GM18505 (cell line): ENCODE measurements around the gene IRF6.

Source experiments
- ATAC-seq: cut with Tn5 transposase; IDR thresholded peaks from one replicate; pipeline ENCODE4 v1.9.1; 2021; ENCODE audit not compliant: unreplicated experiment
- POLR2A ChIP-seq: IDR thresholded peaks from 4 replicates; pipeline ENCODE4 v1.6.1; 2011; ENCODE audit warnings: borderline replicate concordance; ENCODE audit not compliant: insufficient read depth, insufficient read length; ENCODE audit errors: extremely low read depth

The IRF6 gene

GRCh38 chr1:209770636-209771415 lies 35.1 kb downstream of the IRF6 start:
- TF ChIP-seq POLR2A: no peak
- ATAC-seq: no peak

GRCh38 chr1:209769971-209770370 lies 36.0 kb downstream of the IRF6 start:
- no peak for ATAC-seq
- TF ChIP-seq POLR2A: no peak

- TF ChIP-seq POLR2A: no peak
- peak; percentile 74 for ATAC-seq
These were observed 36.6 kb downstream of the IRF6 start for GRCh38 chr1:209769171-209769904.

GRCh38 chr1:209768354-209768774 lies 37.6 kb downstream of the IRF6 start:
- peak; percentile 79 for ATAC-seq
- TF ChIP-seq POLR2A: peak; percentile 90

- no peak for TF ChIP-seq POLR2A
- ATAC-seq: no peak
These were observed 38.2 kb downstream of the IRF6 start for GRCh38 chr1:209767706-209768105.

GRCh38 chr1:209767096-209767495 lies 38.8 kb downstream of the IRF6 start:
- no peak for TF ChIP-seq POLR2A
- ATAC-seq: no peak

- ATAC-seq: no peak
- no peak for TF ChIP-seq POLR2A
These were observed 39.9 kb downstream of the IRF6 start for GRCh38 chr1:209766051-209766450.

GRCh38 chr1:209761011-209761635 lies 44.8 kb downstream of the IRF6 start:
- no peak for TF ChIP-seq POLR2A
- ATAC-seq: no peak

- ATAC-seq: no peak
- no peak for TF ChIP-seq POLR2A
These were observed 46.0 kb downstream of the IRF6 start for GRCh38 chr1:209759829-209760359.

- ATAC-seq: no peak
- TF ChIP-seq POLR2A: no peak
These were observed 47.5 kb downstream of the IRF6 start for GRCh38 chr1:209758400-209758799.

GRCh38 chr1:209756615-209757445 lies 49.1 kb downstream of the IRF6 start:
- ATAC-seq: peak; percentile 25
- peak; percentile 75 for TF ChIP-seq POLR2A

- TF ChIP-seq POLR2A: peak; percentile 83
These were observed 49.9 kb downstream of the IRF6 start, which contains the start of gene TRAF3IP3 for GRCh38 chr1:209755926-209756614. Gene TRAF3IP3, plus strand, starts transcription at chr1:209756053. Its CDS starts 3,987 bp downstream, at chr1:209760040.

More at GRCh38 chr1:209755926-209756614, 49.9 kb downstream of the IRF6 start, which contains the start of gene TRAF3IP3:
- peak; percentile 71 for ATAC-seq
